Muscle of arm (tissue), 12 donors: ENCODE results near the gene CNTN4. TPM values are rescaled to one million over a fixed set of nuclear protein-coding genes. Genes with fewer than 3 reads are reported as not detected.
A peak's percentile ranks its signal among the peaks of the same experiment; 100 is the strongest.

Experiments used
- DNase-seq: peaks from one replicate; pipeline ENCODE4 v3.0.0-alpha.2; 2013
- polyA plus RNA-seq, 12 donors: library from polyadenylated mRNA; unstranded; fragments of 120-200 nt; gene quantifications; one replicate each; pipeline ENCODE4 v1.2.1, GENCODE V29; 2013; ENCODE audit not compliant: insufficient read length in 12 of 12

CNTN4 gene
- polyA plus RNA-seq, 12 donors: 5.9 to 32.9 (median 7.9) TPM; not detected in 1

DNA sequence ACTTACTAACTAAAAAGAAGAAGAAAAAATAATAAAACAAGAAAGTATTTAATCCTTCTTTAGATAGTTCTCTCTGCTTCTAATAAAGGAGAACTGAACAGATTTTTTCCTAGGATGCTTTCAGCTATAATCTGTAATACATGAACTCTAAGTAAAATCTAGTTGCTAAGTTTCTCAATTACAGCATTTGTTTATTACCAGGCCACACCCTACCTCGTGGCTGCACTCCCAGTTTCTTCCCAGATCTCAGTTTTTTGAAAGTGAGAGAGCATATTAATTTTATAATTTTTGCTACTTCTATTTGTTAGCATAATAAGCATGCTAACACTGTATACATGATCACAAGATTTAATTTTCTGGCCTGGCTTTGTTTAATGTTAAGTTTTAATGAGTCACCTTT is 753.2 kb downstream of the CNTN4 start:
- peak; percentile 69 for DNase-seq

- no peak for DNase-seq
Observed at GRCh38 chr3:2853651-2854050, 755.0 kb downstream of the CNTN4 start.

- no peak for DNase-seq
Observed at GRCh38 chr3:2856138-2857133, 757.8 kb downstream of the CNTN4 start.

- no peak for DNase-seq
Observed at GRCh38 chr3:2860626-2861025, 762.0 kb downstream of the CNTN4 start.

DNA sequence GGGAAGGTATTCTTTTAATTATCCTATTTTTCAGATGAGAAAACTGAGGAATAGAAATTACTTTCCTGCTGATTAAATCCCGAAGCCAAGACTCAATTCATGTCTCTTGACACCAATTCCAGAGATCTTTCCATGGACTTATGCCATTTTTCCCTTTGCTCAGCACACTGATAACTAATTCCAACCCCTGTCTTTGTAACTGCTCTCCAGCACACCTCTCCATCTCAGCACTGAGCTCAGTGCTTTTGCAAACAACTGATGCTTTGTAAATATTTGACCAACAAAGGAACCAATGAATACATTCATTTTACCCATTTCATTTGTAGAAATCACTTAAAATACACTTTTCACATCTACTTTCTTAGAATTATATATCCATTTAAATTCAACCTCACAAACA is 762.5 kb downstream of the CNTN4 start:
- DNase-seq: no peak

GRCh38 chr3:2861920-2862319 is 763.3 kb downstream of the CNTN4 start:
- DNase-seq: no peak

- DNase-seq: no peak
Observed at GRCh38 chr3:2862366-2862765, 763.7 kb downstream of the CNTN4 start.

GRCh38 chr3:2863127-2863526 is 764.5 kb downstream of the CNTN4 start:
- no peak for DNase-seq

GRCh38 chr3:2869905-2870304 is 771.2 kb downstream of the CNTN4 start:
- no peak for DNase-seq

DNA sequence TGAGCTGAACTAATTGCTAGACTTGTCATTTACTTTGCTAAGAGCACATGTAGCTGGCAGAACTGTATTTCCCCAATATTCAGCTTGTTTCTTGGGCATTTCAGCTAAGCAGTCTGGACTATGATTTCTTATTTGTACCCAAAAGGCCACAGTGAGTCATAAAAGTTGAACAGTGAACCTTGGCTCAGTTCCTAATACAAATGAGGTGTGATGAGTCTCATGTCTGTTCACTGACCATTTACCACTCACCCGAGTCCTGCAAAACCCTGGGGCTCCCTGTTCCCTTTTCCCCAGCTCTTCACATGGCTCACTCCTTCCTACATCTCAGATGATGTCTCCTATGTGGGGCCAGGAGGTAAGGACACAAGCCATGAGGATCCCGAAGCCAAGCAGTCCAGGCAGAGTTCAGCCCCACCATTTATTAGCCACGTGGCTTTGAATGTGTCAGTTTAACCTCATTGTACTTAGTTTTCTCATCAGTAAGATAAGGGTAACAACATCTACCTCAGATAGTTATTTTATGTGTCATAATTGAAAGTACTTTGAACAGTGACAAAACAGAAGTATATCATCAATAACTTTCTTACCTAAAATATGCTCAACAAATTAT is 772.2 kb downstream of the CNTN4 start:
- DNase-seq: no peak

DNA sequence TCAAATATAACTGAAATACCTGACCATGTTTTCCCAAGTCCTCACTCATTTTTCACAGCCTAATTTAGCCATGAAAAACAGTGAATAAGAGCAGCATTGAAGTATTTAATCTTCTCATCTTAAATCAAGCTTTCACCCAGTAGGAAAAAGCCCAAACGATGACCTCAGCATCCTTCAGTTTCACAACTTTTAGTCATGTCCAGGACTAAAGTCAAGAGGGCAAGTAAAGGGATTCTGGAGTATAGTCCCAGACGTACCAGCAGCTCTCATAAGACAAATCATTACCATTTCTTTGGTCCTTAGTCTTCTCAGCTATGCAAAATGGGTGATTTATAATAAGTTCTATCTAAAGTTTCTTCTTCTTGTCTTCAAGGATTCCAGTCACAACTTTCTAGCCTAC is 774.2 kb downstream of the CNTN4 start:
- no peak for DNase-seq

- DNase-seq: no peak
Observed at GRCh38 chr3:2873986-2874385, 775.3 kb downstream of the CNTN4 start.

DNA sequence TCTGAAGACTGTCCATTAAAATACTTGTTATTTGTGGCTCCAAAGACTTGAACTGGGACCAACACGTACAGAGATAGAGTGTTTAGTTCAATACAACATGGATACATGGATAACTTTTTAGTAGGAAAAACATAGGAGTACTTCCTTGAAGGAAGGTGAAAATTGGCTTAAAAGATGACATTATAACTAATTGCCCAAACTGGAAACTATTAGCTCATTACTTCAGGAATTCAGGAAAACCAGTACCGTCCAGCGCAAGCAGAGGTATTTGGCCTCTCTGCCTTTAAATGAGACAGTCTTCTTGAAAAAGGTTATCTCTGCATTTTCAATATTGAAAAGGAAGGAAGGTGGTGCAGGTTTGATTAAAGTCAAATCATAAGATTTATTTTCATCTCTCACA is 777.0 kb downstream of the CNTN4 start:
- no peak for DNase-seq

DNA sequence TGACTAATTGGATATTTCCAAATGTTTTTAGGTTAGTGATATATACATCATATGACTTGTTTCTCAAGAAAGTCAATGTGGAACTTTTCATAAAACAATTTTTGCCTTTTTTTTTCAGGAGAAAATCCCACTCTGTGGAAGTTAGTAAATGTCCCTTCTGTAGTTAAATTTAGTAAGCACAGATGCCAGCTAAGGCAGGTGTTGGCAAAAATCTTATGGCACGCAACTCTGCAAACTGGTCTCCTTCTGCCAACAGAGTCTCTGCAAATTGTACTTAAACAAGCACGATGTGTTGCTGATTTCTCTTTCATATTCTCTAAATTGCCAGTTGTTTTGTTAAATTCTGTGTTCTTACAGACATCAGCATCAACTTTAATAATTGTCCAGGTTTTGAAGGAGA is 777.7 kb downstream of the CNTN4 start:
- DNase-seq: no peak

- DNase-seq: no peak
Observed at GRCh38 chr3:2879023-2879422, 780.4 kb downstream of the CNTN4 start.

DNA sequence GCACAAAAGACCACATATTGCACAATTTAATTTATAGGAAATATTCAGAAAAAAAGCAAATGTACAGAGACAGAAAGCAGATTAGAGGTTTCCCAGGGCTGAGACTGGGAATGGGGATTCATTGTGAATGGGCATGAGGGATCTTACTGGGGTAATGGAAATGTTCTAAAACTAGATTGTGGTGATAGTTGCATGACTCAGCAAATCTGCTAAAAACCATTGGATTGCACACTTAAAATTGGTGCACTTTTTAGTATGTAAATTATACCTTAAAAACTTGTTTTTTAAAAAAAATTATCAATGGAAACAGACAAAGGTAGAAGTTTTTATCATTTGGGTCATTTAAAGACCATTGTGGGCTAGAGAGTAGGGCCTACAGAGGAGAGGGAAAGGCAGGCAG is 780.9 kb downstream of the CNTN4 start:
- DNase-seq: no peak

GRCh38 chr3:2880218-2880756 is 781.6 kb downstream of the CNTN4 start:
- no peak for DNase-seq

GRCh38 chr3:2883283-2883682 is 784.6 kb downstream of the CNTN4 start:
- DNase-seq: no peak

DNA sequence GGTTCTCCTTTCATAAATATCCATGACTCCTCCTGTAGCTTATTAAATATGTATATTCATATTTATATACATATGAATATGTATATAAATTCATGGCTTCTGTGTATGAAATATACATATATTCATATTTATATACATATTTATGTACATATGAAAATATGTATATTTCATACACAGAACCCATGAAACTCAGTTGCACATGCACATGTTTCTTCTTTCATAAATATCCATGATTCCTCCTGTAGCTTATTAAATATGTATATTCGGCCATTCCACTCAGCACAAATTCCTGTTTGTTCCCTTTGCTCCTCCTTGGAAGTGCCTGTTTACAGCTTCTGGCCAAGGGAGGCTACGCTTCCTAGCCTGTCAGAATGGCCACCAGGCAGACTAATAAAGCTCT is 789.9 kb downstream of the CNTN4 start:
- DNase-seq: no peak

GRCh38 chr3:2889736-2890135 is 791.1 kb downstream of the CNTN4 start:
- DNase-seq: peak; percentile 27

- DNase-seq: peak; percentile 44
Observed at GRCh38 chr3:2896308-2896939, 797.8 kb downstream of the CNTN4 start.

DNA sequence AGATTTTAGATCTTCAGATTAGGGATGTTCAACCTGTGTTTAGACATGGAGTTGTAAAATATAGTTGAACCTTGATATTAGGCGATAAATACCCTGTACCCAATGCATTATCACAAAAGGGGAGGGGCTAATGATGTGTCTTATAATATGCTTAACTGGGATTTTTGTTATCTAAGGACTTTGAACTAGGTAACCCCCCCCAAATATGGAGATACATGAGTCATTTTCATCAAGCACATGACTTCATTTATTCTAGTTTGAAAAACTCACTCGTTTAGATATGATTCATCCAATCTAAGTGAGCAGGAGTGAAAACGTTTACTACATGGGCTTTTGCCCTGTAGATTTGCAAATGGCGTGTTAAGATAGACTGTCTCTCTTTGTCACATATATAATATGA is 799.2 kb downstream of the CNTN4 start:
- no peak for DNase-seq
